Panc1 (cell line): ENCODE results near the gene RPL12. TPM values are rescaled to one million over a fixed set of nuclear protein-coding genes. Genes with fewer than 3 reads are reported as not detected.
A peak's percentile ranks its signal among the peaks of the same experiment; 100 is the strongest.

Source experiments
- ATAC-seq: fragments of 200-7000 bp; cut with Tn5 transposase; 2 replicates; pipeline ENCODE4 v1.9.1; 2020; ENCODE audit warnings: mild to moderate bottlenecking, moderate library complexity
- BruUV-seq: library from RNA; stranded (reverse); fragments of 400-500 nt; replicated peaks from 2 replicates; lab custom pipeline; 2021; lab: Mats Ljungman, UMichigan
- CTCF ChIA-PET: fragments of 300-600 bp; sonication (Branson Sonifier 250); formaldehyde crosslinking; loops from one replicate; lab custom pipeline; 2022; ENCODE audit warnings: antibody characterized with exemption; lab: Charles Lee
- POLR2A ChIA-PET: fragments of 300-600 bp; sonication (Branson Sonifier 250); formaldehyde crosslinking; loops from one replicate; lab custom pipeline; 2022; ENCODE audit warnings: antibody characterized with exemption; lab: Charles Lee
- DNase-seq: peaks from one replicate; pipeline ENCODE4 v3.0.0-alpha.2; 2010; ENCODE audit warnings: low read depth, low spot score
- H3K27ac ChIP-seq: 2 replicates; pipeline ENCODE4 v1.5.1; 2011; ENCODE audit warnings: mild to moderate bottlenecking, low read length, inconsistent platforms
- H3K27me3 ChIP-seq: fragments of 200-500 bp; sonication (Bioruptor generic); 2 replicates; pipeline ENCODE4 v1.6.0; 2014; ENCODE audit warnings: low read length, inconsistent platforms; ENCODE audit not compliant: control insufficient read depth, insufficient read depth
- H3K36me3 ChIP-seq: fragments of 200-500 bp; sonication (Bioruptor generic); 2 replicates; pipeline ENCODE4 v1.5.1; 2014; ENCODE audit warnings: inconsistent platforms, mild to moderate bottlenecking, low read length, moderate library complexity; ENCODE audit not compliant: control insufficient read depth, insufficient read depth
- H3K4me1 ChIP-seq: 2 replicates; pipeline ENCODE4 v1.5.1; 2011; ENCODE audit warnings: inconsistent platforms, mild to moderate bottlenecking, low read length, moderate library complexity; ENCODE audit not compliant: control insufficient read depth, insufficient read depth
- H3K4me3 ChIP-seq, 2 experiments: 2 replicates each; pipeline ENCODE4 v1.5.1; 2011 to 2012; ENCODE audit warnings: low read depth in 2 of 2, low read length in 2 of 2, mild to moderate bottlenecking in 2 of 2, inconsistent platforms in 1 of 2, moderate library complexity in 1 of 2
- H3K9me3 ChIP-seq: fragments of 200-500 bp; sonication (Bioruptor generic); 2 replicates; pipeline ENCODE4 v1.5.1; 2014; ENCODE audit warnings: low read depth, mild to moderate bottlenecking, inconsistent platforms, low read length, moderate library complexity; ENCODE audit not compliant: control insufficient read depth, insufficient read depth
- CTCF ChIP-seq: fragments of 450-650 bp; IDR thresholded peaks from 2 replicates; pipeline ENCODE4 v1.5.1; 2017; ENCODE audit warnings: mild to moderate bottlenecking
- POLR2AphosphoS5 ChIP-seq: IDR thresholded peaks from 2 replicates; pipeline ENCODE4 v1.6.1; 2012; ENCODE audit warnings: mild to moderate bottlenecking, low read depth, low read length, moderate library complexity
- REST ChIP-seq, 2 experiments: IDR thresholded peaks; 2 replicates each; pipeline ENCODE4 v1.6.1; 2011 to 2012; ENCODE audit warnings: low read depth in 2 of 2, control low read depth in 1 of 2, low read length in 1 of 2, mild to moderate bottlenecking in 1 of 2, moderate library complexity in 1 of 2; ENCODE audit not compliant: insufficient read depth in 1 of 2
- SIN3A ChIP-seq: IDR thresholded peaks from 2 replicates; pipeline ENCODE4 v1.6.1; 2012; ENCODE audit warnings: low read depth, mild to moderate bottlenecking, low read length, moderate library complexity, borderline replicate concordance; ENCODE audit not compliant: insufficient read depth
- TCF7L2 ChIP-seq: IDR thresholded peaks from 2 replicates; pipeline ENCODE4 v1.6.1; 2011; ENCODE audit warnings: mild to moderate bottlenecking, low read depth, low read length, inconsistent platforms
- in situ Hi-C: cut with HindIII; loops from 2 replicates; pipeline ENCODE4 v1.10.0; 2016; ENCODE audit warnings: low sequenced_read_pairs, low pct_unique_long_range_greater_than_20kb
- intact Hi-C: fragments of 100-400 bp; cut with micrococcal nuclease; formaldehyde crosslinking; loops from one replicate; pipeline ENCODE4 v1.10.0; 2022; ENCODE audit not compliant: unreplicated experiment
- total RNA-seq: library from RNA; stranded (reverse); gene quantifications from one replicate; pipeline ENCODE4 v1.2.1, GENCODE V29; 2021; ENCODE audit not compliant: unreplicated experiment

Gene RPL12
- total RNA-seq, 1 experiment from 2014 or later, result 951 TPM

GRCh38 chr9:127451858-127452656 lies 851 bp upstream of the RPL12 start:
- no peaks in the 10 kb centered on the region for H3K9me3 ChIP-seq
- in situ Hi-C loops, result no loop called here
- CTCF ChIA-PET, result interaction anchor here (0.6 kb wide), 1 partner anchor 272 kb away, joined by 3 read pairs; no protein-coding TSS in a partner anchor
- peak overlapping the region; percentile 89 for H3K27ac ChIP-seq
- peaks cover 22% of the 10 kb centered on the region for H3K36me3 ChIP-seq
- peak overlapping the region; percentile 90 to 91 for H3K4me3 ChIP-seq
- ATAC-seq, result peak; percentile 63
- H3K27me3 ChIP-seq, result no peaks in the 10 kb centered on the region
- intact Hi-C loops, result no loop called here
- TF ChIP-seq POLR2AphosphoS5 (no peak), REST (IDR thresholded peaks at IDR 0.05; ENCODE audit: insufficient read depth in 1 of 2, low read depth in 2 of 2, low read length in 1 of 2) (no peak), CTCF (no peak), SIN3A (no peak), TCF7L2 (no peak)
- BruUV-seq, result TSS peak; percentile 75
- POLR2A ChIA-PET, result interaction anchor here (0.5 kb wide), 2 partner anchors 418 to 630 kb away, joined by 4 to 13 read pairs; no protein-coding TSS in a partner anchor
- H3K4me1 ChIP-seq, result peaks cover 20% of the 10 kb centered on the region
- no peak for DNase-seq

- Histone ChIP-seq H3K9me3 (no peaks in the 10 kb centered on the region), H3K4me1 (peaks cover 20% of the 10 kb centered on the region), H3K27me3 (no peaks in the 10 kb centered on the region), H3K36me3 (peaks cover 25% of the 10 kb centered on the region), H3K4me3 (peak overlapping the region; percentile 90 to 91), H3K27ac (peak overlapping the region; percentile 89)
- no peak for DNase-seq
- ChIA-PET POLR2A (interaction anchor here (0.5 kb wide), 2 partner anchors 418 to 629 kb away, joined by 4 to 13 read pairs; no protein-coding TSS in a partner anchor), CTCF (no interaction called here)
- no peak for ATAC-seq
- BruUV-seq, result no TSS peak
- no peak for TF ChIP-seq REST (IDR thresholded peaks at IDR 0.05; ENCODE audit: insufficient read depth in 1 of 2, low read depth in 2 of 2, low read length in 1 of 2)
- TF ChIP-seq SIN3A, result no peak
- no peak for TF ChIP-seq CTCF
- TF ChIP-seq POLR2AphosphoS5, result no peak
- no peak for TF ChIP-seq TCF7L2
- intact Hi-C loops, result no loop called here
- in situ Hi-C loops, result no loop called here
These were observed 327 bp upstream of the RPL12 start for GRCh38 chr9:127451608-127451857.
